ENCODE results near the gene CACNA1E.

The CACNA1E gene

GRCh38 chr1:181630838-181631237, 147.5 kb downstream of the CACNA1E start:
- ATAC-seq (ENCODE audit: low read depth) = no peak
- no peak overlapping the region for H3K27ac Mint-ChIP-seq
- no peak overlapping the region for H3K4me3 Mint-ChIP-seq
- H3K27me3 Mint-ChIP-seq = peaks cover 4% of the 10 kb centered on the region
- H3K4me1 Mint-ChIP-seq = peaks cover 4% of the 10 kb centered on the region
- DNase-seq (ENCODE audit: low spot score in 2 of 2) = no peak
- H3K9me3 Mint-ChIP-seq = no peaks in the 10 kb centered on the region
- H3K36me3 Mint-ChIP-seq = no peaks in the 10 kb centered on the region

DNA sequence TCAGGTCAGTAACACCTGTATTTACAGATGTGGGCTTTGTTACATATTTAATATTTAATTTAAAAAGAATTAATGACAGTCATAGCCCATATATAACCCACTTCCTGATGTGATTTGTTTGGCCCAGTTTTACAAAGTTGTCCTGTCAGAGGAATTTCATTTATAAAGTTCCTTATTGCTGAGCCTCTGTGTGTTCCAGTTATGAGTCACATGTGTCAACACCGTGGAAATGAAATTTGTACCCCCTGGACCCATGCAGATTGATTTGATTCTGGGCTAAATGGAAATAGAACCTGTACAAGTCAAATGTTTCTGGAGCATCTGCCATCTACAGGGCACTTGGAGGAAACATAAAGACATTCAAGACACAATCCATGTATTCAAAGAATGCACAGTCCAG, 149.2 kb downstream of the CACNA1E start:
- no peaks in the 10 kb centered on the region for H3K4me1 Mint-ChIP-seq
- DNase-seq (ENCODE audit: low spot score in 2 of 2) (no peak), ATAC-seq (ENCODE audit: low read depth) (no peak)
- no peak overlapping the region for H3K4me3 Mint-ChIP-seq
- peaks cover 3% of the 10 kb centered on the region for H3K27me3 Mint-ChIP-seq
- H3K27ac Mint-ChIP-seq = no peak overlapping the region
- H3K9me3 Mint-ChIP-seq = no peaks in the 10 kb centered on the region
- no peaks in the 10 kb centered on the region for H3K36me3 Mint-ChIP-seq

GRCh38 chr1:181632960-181633359, 149.6 kb downstream of the CACNA1E start:
- ATAC-seq (ENCODE audit: low read depth) (no peak), DNase-seq (ENCODE audit: low spot score in 2 of 2) (no peak)
- H3K4me1 Mint-ChIP-seq = no peaks in the 10 kb centered on the region
- peaks cover 6% of the 10 kb centered on the region for H3K27me3 Mint-ChIP-seq
- H3K27ac Mint-ChIP-seq = no peak overlapping the region
- no peaks in the 10 kb centered on the region for H3K9me3 Mint-ChIP-seq
- H3K4me3 Mint-ChIP-seq = no peak overlapping the region
- no peaks in the 10 kb centered on the region for H3K36me3 Mint-ChIP-seq

- no peak overlapping the region for H3K27ac Mint-ChIP-seq
- ATAC-seq (ENCODE audit: low read depth) = no peak
- no peaks in the 10 kb centered on the region for H3K9me3 Mint-ChIP-seq
Observed at GRCh38 chr1:181635110-181635509, 151.8 kb downstream of the CACNA1E start.

GRCh38 chr1:181637998-181638397, 154.7 kb downstream of the CACNA1E start:
- Mint-ChIP-seq H3K4me3 (no peak overlapping the region), H3K4me1 (no peaks in the 10 kb centered on the region), H3K27ac (no peak overlapping the region), H3K36me3 (no peaks in the 10 kb centered on the region), H3K9me3 (no peaks in the 10 kb centered on the region), H3K27me3 (peaks cover 17% of the 10 kb centered on the region)
- ATAC-seq (ENCODE audit: low read depth) = no peak
- DNase-seq (ENCODE audit: low spot score in 2 of 2) = no peak

More at GRCh38 chr1:181635110-181635509, 151.8 kb downstream of the CACNA1E start:
- no peaks in the 10 kb centered on the region for H3K4me1 Mint-ChIP-seq
- H3K36me3 Mint-ChIP-seq = no peaks in the 10 kb centered on the region
- H3K4me3 Mint-ChIP-seq = no peak overlapping the region
- peaks cover 13% of the 10 kb centered on the region for H3K27me3 Mint-ChIP-seq
- no peak for DNase-seq (ENCODE audit: low spot score in 2 of 2)

DNA sequence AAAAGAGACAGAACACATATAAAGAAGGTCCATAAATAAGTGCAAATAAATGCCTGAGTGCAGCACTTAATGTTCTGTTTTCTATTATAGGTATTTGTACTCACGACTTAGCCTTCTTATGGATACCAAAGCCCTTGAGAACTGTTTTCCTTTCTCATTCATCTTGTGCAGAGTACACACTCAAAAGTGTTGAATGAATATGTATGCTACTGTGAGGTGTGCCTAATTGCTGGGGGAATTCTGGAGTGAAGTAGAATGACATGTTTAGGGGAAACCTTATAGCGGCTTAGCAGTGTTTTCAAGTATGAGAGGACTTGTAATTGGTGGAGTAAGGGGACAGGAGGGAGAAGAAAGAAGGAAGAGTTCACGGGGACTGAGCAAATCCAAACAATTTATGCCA, 157.6 kb downstream of the CACNA1E start:
- H3K4me3 Mint-ChIP-seq = no peak overlapping the region
- no peaks in the 10 kb centered on the region for H3K4me1 Mint-ChIP-seq
- ATAC-seq (ENCODE audit: low read depth) (no peak), DNase-seq (ENCODE audit: low spot score in 2 of 2) (no peak)
- H3K9me3 Mint-ChIP-seq = no peaks in the 10 kb centered on the region
- no peaks in the 10 kb centered on the region for H3K36me3 Mint-ChIP-seq
- H3K27me3 Mint-ChIP-seq = peaks cover 19% of the 10 kb centered on the region
- H3K27ac Mint-ChIP-seq = no peak overlapping the region

DNA sequence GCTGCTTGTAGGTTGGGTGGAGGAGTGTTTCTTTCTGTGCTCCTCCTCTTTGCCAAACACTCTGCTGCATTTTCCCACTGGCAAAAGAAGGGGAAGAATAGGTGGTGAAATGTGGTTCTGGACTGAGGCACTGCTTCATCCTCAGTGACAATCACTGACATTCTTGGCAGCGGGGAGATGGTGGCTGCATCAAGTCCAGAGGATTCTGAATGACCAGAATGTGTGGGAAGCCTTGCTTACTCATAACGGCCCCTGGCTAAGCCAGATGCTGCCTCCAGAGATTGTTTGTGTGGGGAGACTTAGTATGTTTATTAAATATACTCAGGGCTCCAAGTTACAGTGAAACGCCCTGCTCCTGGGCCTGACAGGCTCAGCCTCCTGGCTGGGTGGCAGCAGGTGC, 160.3 kb downstream of the CACNA1E start:
- no peaks in the 10 kb centered on the region for H3K9me3 Mint-ChIP-seq
- no peak for DNase-seq (ENCODE audit: low spot score in 2 of 2)
- H3K27me3 Mint-ChIP-seq = peaks cover 16% of the 10 kb centered on the region
- no peak for ATAC-seq (ENCODE audit: low read depth)
- H3K4me3 Mint-ChIP-seq = no peak overlapping the region
- H3K27ac Mint-ChIP-seq = no peak overlapping the region
- peaks cover 2% of the 10 kb centered on the region for H3K4me1 Mint-ChIP-seq
- H3K36me3 Mint-ChIP-seq = no peaks in the 10 kb centered on the region

GRCh38 chr1:181645171-181645570, 161.9 kb downstream of the CACNA1E start:
- Mint-ChIP-seq H3K27ac (no peak overlapping the region), H3K36me3 (no peaks in the 10 kb centered on the region), H3K27me3 (peaks cover 10% of the 10 kb centered on the region), H3K9me3 (no peaks in the 10 kb centered on the region), H3K4me1 (peaks cover 2% of the 10 kb centered on the region), H3K4me3 (no peak overlapping the region)
- ATAC-seq (ENCODE audit: low read depth) (no peak), DNase-seq (ENCODE audit: low spot score in 2 of 2) (no peak)

- peaks cover 8% of the 10 kb centered on the region for H3K27me3 Mint-ChIP-seq
- no peaks in the 10 kb centered on the region for H3K9me3 Mint-ChIP-seq
- H3K4me1 Mint-ChIP-seq = peaks cover 2% of the 10 kb centered on the region
- no peak for ATAC-seq (ENCODE audit: low read depth)
- DNase-seq (ENCODE audit: low spot score in 2 of 2) = no peak
- no peaks in the 10 kb centered on the region for H3K36me3 Mint-ChIP-seq
- H3K27ac Mint-ChIP-seq = no peak overlapping the region
- no peak overlapping the region for H3K4me3 Mint-ChIP-seq
Observed at GRCh38 chr1:181646710-181647109, 163.4 kb downstream of the CACNA1E start.

DNA sequence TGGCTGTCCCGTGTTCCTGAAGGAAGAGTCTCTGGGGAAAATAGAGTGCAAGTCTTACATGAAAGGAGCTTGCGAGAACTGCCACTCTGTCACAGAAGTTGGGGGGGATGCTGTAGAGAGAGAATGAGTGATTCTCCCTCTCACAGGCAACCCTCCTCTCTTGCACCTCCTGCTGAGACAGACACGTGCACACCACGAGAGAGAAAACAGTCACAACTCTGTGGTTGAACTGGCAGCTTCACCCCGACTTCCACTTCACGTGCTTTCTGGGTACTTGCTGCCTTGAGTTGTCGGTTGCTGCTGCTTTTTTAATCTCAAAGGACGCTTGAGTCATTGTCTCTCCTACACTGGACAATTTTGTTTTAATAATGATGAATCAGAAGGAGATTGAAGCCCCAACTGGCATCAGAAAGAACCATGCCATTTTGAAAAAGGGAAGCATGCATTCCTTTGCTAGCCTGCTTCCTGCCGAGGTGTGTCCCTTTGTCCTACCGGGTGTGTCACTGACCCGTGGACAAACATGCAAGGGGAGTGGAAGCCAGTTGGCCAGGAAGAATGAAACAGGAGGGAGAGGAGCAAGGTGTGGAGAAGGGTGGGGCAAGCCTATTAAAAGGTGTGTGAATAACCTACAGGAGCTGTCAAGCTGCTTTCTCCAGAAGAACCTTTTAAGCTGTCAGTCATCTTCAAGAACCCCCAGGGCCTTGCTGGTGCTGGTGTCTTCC, 164.2 kb downstream of the CACNA1E start:
- Mint-ChIP-seq H3K36me3 (peaks cover 2% of the 10 kb centered on the region), H3K4me3 (no peak overlapping the region), H3K27me3 (peaks cover 8% of the 10 kb centered on the region), H3K9me3 (no peaks in the 10 kb centered on the region), H3K4me1 (peaks cover 2% of the 10 kb centered on the region), H3K27ac (no peak overlapping the region)
- ATAC-seq (ENCODE audit: low read depth) = no peak
- no peak for DNase-seq (ENCODE audit: low spot score in 2 of 2)

DNA sequence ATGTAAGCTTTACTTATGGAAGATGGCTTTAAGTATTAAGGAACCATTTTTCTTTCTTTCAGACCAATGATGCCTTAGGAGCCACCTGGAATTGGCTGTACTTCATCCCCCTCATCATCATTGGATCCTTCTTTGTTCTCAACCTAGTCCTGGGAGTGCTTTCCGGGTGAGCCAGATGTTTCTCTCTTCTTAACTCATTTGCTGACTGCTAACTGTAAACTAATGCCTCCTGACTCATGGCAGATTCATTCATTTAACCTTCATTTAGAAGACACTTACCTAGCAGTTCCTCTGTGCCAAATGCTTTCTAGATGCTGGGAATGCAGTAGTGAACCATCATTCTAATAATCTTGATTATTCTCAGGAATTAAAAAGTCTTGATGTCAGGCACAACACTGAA, 168.0 kb downstream of the CACNA1E start:
- peaks cover 4% of the 10 kb centered on the region for H3K27me3 Mint-ChIP-seq
- no peak overlapping the region for H3K27ac Mint-ChIP-seq
- H3K4me3 Mint-ChIP-seq = no peak overlapping the region
- peaks cover 2% of the 10 kb centered on the region for H3K36me3 Mint-ChIP-seq
- peaks cover 2% of the 10 kb centered on the region for H3K4me1 Mint-ChIP-seq
- ATAC-seq (ENCODE audit: low read depth) (no peak), DNase-seq (ENCODE audit: low spot score in 2 of 2) (no peak)
- H3K9me3 Mint-ChIP-seq = peaks cover 4% of the 10 kb centered on the region

DNA sequence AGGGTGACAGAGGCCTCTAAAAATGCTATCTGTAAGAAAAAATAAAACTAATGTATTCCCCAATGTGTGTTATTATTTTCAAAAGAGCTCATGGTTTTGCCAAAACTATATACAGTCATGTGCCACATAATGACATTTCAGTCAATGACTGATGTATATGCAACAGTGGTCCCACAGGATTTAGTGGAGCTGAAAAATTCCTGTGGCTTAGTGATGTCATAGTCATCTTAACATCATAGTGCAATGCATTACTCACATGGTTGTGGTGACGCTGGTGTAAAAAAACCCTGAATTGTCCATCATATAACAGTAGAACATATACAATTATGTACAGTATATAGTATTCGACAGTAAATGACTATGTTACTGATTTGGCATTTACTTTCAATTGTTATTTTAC, 172.4 kb downstream of the CACNA1E start:
- no peak for DNase-seq (ENCODE audit: low spot score in 2 of 2)
- peaks cover 4% of the 10 kb centered on the region for H3K9me3 Mint-ChIP-seq
- peaks cover 3% of the 10 kb centered on the region for H3K27me3 Mint-ChIP-seq
- H3K4me3 Mint-ChIP-seq = no peak overlapping the region
- ATAC-seq (ENCODE audit: low read depth) = no peak
- no peak overlapping the region for H3K27ac Mint-ChIP-seq
- H3K4me1 Mint-ChIP-seq = no peaks in the 10 kb centered on the region
- H3K36me3 Mint-ChIP-seq = peaks cover 2% of the 10 kb centered on the region

DNA sequence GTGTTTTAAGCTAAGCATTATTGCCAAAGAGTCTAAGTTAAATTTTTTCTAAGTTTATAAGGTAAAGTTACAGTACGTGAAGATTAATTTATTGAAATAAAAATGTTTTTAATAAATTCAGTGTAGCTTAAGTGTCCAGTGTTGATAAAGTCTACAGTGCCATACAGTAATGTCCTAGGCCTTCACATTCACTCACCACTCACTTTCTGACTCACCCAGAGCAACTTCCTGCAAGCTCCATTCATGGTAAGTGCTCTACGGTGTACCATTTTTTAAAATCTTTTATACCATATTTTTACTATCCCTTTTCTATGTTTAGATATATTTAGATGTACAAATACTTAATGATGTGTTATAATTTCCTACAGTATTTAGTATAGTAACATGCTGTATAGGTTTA, 173.2 kb downstream of the CACNA1E start:
- no peak for DNase-seq (ENCODE audit: low spot score in 2 of 2)
- Mint-ChIP-seq H3K36me3 (peaks cover 2% of the 10 kb centered on the region), H3K27me3 (peaks cover 3% of the 10 kb centered on the region)

GRCh38 chr1:181658581-181658980, 175.3 kb downstream of the CACNA1E start:
- Mint-ChIP-seq H3K9me3 (peaks cover 8% of the 10 kb centered on the region), H3K36me3 (no peaks in the 10 kb centered on the region), H3K27ac (no peak overlapping the region), H3K4me3 (no peak overlapping the region), H3K4me1 (no peaks in the 10 kb centered on the region), H3K27me3 (peaks cover 1% of the 10 kb centered on the region)
- ATAC-seq (ENCODE audit: low read depth) = no peak
- no peak for DNase-seq (ENCODE audit: low spot score in 2 of 2)

More for the DNA sequence above, 173.2 kb downstream of the CACNA1E start:
- H3K27ac Mint-ChIP-seq = no peak overlapping the region
- ATAC-seq (ENCODE audit: low read depth) = no peak
- H3K9me3 Mint-ChIP-seq = peaks cover 9% of the 10 kb centered on the region
- H3K4me3 Mint-ChIP-seq = no peak overlapping the region
- no peaks in the 10 kb centered on the region for H3K4me1 Mint-ChIP-seq

GRCh38 chr1:181659321-181659957, 176.1 kb downstream of the CACNA1E start:
- Mint-ChIP-seq H3K9me3 (peaks cover 7% of the 10 kb centered on the region), H3K27ac (no peak overlapping the region), H3K27me3 (peaks cover 1% of the 10 kb centered on the region), H3K4me3 (no peak overlapping the region), H3K36me3 (no peaks in the 10 kb centered on the region), H3K4me1 (no peaks in the 10 kb centered on the region)
- ATAC-seq (ENCODE audit: low read depth) = no peak
- no peak for DNase-seq (ENCODE audit: low spot score in 2 of 2)
